ENCODE measurements around the gene DDAH1.

Gene DDAH1

DNA sequence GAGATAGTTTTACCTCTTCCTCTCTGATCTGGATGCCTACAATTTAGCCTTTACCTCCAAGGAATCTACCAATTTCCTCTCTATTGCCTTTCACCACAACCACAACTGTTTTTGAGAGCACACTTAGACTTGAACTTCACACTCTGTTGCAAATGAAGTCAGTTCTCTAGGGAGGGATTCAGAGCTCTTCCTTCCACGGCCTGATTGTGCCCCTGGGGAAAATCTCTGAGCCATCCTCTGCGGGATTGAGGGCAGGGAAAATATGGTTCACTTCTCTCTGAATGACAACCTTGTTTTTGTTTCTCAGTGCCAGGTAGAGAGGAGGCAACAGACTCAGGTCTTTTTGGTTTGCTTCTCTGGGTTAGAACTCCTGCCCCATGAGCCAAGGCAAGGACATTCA is 153.1 kb downstream of the DDAH1 start:
- Histone ChIP-seq H3K4me2 (ENCODE audit: low read length) (no peak overlapping the region), H4K5ac (ENCODE audit: low read length) (no peak overlapping the region), H4K8ac (ENCODE audit: low read depth, low read length) (no peak overlapping the region), H3K18ac (ENCODE audit: low read length) (peak overlapping the region; percentile 46), H3K4me3 (ENCODE audit: low read length) (no peak overlapping the region), H3K9ac (ENCODE audit: low read length) (no peak overlapping the region), H2BK5ac (ENCODE audit: low read length) (no peak overlapping the region), H3K36me3 (ENCODE audit: control insufficient read depth, insufficient read depth, low read length) (no peaks in the 10 kb centered on the region), H3K56ac (ENCODE audit: low read length) (no peak overlapping the region), H3K4me1 (ENCODE audit: control insufficient read depth, low read depth, low read length) (peaks cover 6% of the 10 kb centered on the region), H3K4ac (ENCODE audit: low read depth, low read length) (no peak overlapping the region), H3K79me2 (ENCODE audit: control insufficient read depth, insufficient read depth, low read length) (no peaks in the 10 kb centered on the region), H3K27ac (ENCODE audit: low read depth, low read length) (no peak overlapping the region), H3K27me3 (ENCODE audit: insufficient read depth, low read length, poor library complexity) (no peaks in the 10 kb centered on the region), H2BK120ac (ENCODE audit: low read depth, low read length) (no peak overlapping the region), H3K79me1 (ENCODE audit: low read length) (no peaks in the 10 kb centered on the region), H3K23ac (ENCODE audit: low read length) (no peak overlapping the region), H2BK15ac (replicated peaks; ENCODE audit: low read depth) (no peak overlapping the region), H2AK5ac (ENCODE audit: low read length) (no peak overlapping the region)
- no peak for DNase-seq
- no CpG with 5 or more reads among the region's 2 CpGs for WGBS (ENCODE audit: extremely low coverage, insufficient coverage, low lambda C conversion rate)

- H3K4me3 ChIP-seq (ENCODE audit: low read length) = no peak overlapping the region
Observed at GRCh38 chr1:85308833-85309350, 156.1 kb downstream of the DDAH1 start.

DNA sequence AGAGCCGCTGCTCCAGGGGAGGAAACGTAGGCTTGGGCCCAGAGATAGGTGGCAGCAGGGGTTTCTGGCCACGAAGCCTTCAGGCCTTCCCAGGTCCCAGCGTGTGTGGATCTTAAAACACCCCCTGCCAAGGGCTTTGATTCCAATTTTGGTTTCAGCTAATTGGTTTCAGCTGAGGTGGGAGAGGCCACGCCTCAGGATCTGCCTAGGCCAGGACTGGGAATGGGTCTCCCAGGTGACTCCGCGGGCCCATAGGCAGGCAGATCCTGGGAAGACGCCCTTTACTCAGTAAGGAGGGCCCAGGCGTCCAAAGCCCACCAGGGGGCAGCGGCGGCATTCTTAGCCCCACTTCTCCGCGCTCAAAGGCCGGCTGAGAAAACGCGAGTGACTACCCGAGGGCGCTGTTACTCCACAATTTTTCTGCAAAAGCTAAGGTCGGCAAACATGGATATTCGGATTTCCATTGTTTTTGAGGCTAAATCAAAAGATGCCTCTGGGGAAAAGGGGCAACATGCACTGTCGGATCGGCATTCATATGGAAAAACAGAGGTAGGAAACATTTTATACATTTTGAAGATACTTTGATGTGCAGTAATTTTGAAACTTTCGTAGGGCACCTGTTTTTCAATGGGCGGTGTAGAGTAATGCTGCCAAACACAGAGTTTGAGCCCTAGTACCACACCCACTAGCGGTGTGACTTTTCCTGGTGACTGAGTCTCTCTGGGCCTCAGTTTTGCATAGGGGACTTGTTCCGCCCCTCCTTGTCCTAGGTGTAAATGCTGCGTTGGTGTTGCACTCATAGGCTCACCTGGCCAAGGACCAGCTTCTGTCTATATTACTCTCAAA is 156.7 kb downstream of the DDAH1 start:
- H3K4me1 ChIP-seq (ENCODE audit: control insufficient read depth, low read depth, low read length) = peaks cover 6% of the 10 kb centered on the region
- H2BK15ac ChIP-seq (replicated peaks; ENCODE audit: low read depth) = no peak overlapping the region
- no peak overlapping the region for H2BK120ac ChIP-seq (ENCODE audit: low read depth, low read length)
- no peak overlapping the region for H3K18ac ChIP-seq (ENCODE audit: low read length)
- H2AK5ac ChIP-seq (ENCODE audit: low read length) = no peak overlapping the region
- peak overlapping the region; percentile 30 for H3K9ac ChIP-seq (ENCODE audit: low read length)
- H3K27me3 ChIP-seq (ENCODE audit: insufficient read depth, low read length, poor library complexity) = no peaks in the 10 kb centered on the region
- no peak overlapping the region for H3K4me2 ChIP-seq (ENCODE audit: low read length)
- peak overlapping the region; percentile 3 for H3K23ac ChIP-seq (ENCODE audit: low read length)
- peak overlapping the region; percentile 48 for H3K4ac ChIP-seq (ENCODE audit: low read depth, low read length)
- WGBS (ENCODE audit: extremely low coverage, insufficient coverage, low lambda C conversion rate) = no CpG with 5 or more reads among the region's 27 CpGs
- no peak overlapping the region for H4K8ac ChIP-seq (ENCODE audit: low read depth, low read length)
- no peaks in the 10 kb centered on the region for H3K36me3 ChIP-seq (ENCODE audit: control insufficient read depth, insufficient read depth, low read length)
- peak; percentile 95 for DNase-seq
- H2BK5ac ChIP-seq (ENCODE audit: low read length) = no peak overlapping the region
- no peak overlapping the region for H3K27ac ChIP-seq (ENCODE audit: low read depth, low read length)
- no peak overlapping the region for H4K5ac ChIP-seq (ENCODE audit: low read length)
- peak overlapping the region; percentile 65 for H3K56ac ChIP-seq (ENCODE audit: low read length)
- H3K4me3 ChIP-seq (ENCODE audit: low read length) = no peak overlapping the region
- no peaks in the 10 kb centered on the region for H3K79me1 ChIP-seq (ENCODE audit: low read length)
- H3K79me2 ChIP-seq (ENCODE audit: control insufficient read depth, insufficient read depth, low read length) = no peaks in the 10 kb centered on the region

More at GRCh38 chr1:85308833-85309350, 156.1 kb downstream of the DDAH1 start:
- Histone ChIP-seq H3K9ac (ENCODE audit: low read length) (no peak overlapping the region), H3K27me3 (ENCODE audit: insufficient read depth, low read length, poor library complexity) (no peaks in the 10 kb centered on the region), H3K23ac (ENCODE audit: low read length) (peak overlapping the region; percentile 3), H4K8ac (ENCODE audit: low read depth, low read length) (no peak overlapping the region), H2BK15ac (replicated peaks; ENCODE audit: low read depth) (no peak overlapping the region), H4K5ac (ENCODE audit: low read length) (no peak overlapping the region), H3K4me1 (ENCODE audit: control insufficient read depth, low read depth, low read length) (peaks cover 6% of the 10 kb centered on the region), H3K79me2 (ENCODE audit: control insufficient read depth, insufficient read depth, low read length) (no peaks in the 10 kb centered on the region), H3K27ac (ENCODE audit: low read depth, low read length) (no peak overlapping the region), H3K79me1 (ENCODE audit: low read length) (no peaks in the 10 kb centered on the region), H3K18ac (ENCODE audit: low read length) (no peak overlapping the region), H3K4ac (ENCODE audit: low read depth, low read length) (peak overlapping the region; percentile 48), H2AK5ac (ENCODE audit: low read length) (no peak overlapping the region), H3K36me3 (ENCODE audit: control insufficient read depth, insufficient read depth, low read length) (no peaks in the 10 kb centered on the region), H3K56ac (ENCODE audit: low read length) (no peak overlapping the region), H2BK5ac (ENCODE audit: low read length) (no peak overlapping the region), H2BK120ac (ENCODE audit: low read depth, low read length) (no peak overlapping the region), H3K4me2 (ENCODE audit: low read length) (no peak overlapping the region)
- no peak for DNase-seq
- no CpG with 5 or more reads among the region's 4 CpGs for WGBS (ENCODE audit: extremely low coverage, insufficient coverage, low lambda C conversion rate)

DNA sequence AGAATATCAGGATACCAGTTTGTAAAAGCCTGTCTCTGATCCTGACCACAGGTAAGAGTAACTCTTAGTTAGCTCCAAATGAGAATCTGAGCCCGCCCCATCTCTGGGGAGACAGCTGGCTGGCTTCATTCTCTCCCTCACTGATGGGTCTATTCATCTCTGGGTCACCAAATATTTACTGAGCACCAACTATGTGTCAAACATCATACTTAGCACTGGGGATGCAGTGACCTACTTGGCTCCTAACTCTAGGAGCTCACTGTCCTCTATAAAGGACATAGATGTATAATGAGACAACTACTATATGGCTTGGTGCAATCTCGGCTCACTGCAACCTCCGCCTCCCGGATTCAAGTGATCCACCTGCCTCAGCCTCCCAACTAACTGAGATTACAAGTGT is 158.7 kb downstream of the DDAH1 start:
- H3K23ac ChIP-seq (ENCODE audit: low read length) = no peak overlapping the region
- H3K4ac ChIP-seq (ENCODE audit: low read depth, low read length) = no peak overlapping the region
- WGBS (ENCODE audit: extremely low coverage, insufficient coverage, low lambda C conversion rate) = no CpG with 5 or more reads among the region's 4 CpGs
- no peak overlapping the region for H3K27ac ChIP-seq (ENCODE audit: low read depth, low read length)
- H2AK5ac ChIP-seq (ENCODE audit: low read length) = no peak overlapping the region
- H3K4me1 ChIP-seq (ENCODE audit: control insufficient read depth, low read depth, low read length) = peaks cover 3% of the 10 kb centered on the region
- no peak overlapping the region for H4K5ac ChIP-seq (ENCODE audit: low read length)
- no peaks in the 10 kb centered on the region for H3K36me3 ChIP-seq (ENCODE audit: control insufficient read depth, insufficient read depth, low read length)
- no peak overlapping the region for H2BK15ac ChIP-seq (replicated peaks; ENCODE audit: low read depth)
- no peak overlapping the region for H3K4me3 ChIP-seq (ENCODE audit: low read length)
- no peak overlapping the region for H3K4me2 ChIP-seq (ENCODE audit: low read length)
- H3K56ac ChIP-seq (ENCODE audit: low read length) = no peak overlapping the region
- no peaks in the 10 kb centered on the region for H3K79me1 ChIP-seq (ENCODE audit: low read length)
- no peak overlapping the region for H4K8ac ChIP-seq (ENCODE audit: low read depth, low read length)
- H3K79me2 ChIP-seq (ENCODE audit: control insufficient read depth, insufficient read depth, low read length) = no peaks in the 10 kb centered on the region
- H3K27me3 ChIP-seq (ENCODE audit: insufficient read depth, low read length, poor library complexity) = no peaks in the 10 kb centered on the region
- no peak overlapping the region for H3K9ac ChIP-seq (ENCODE audit: low read length)
- H2BK120ac ChIP-seq (ENCODE audit: low read depth, low read length) = no peak overlapping the region
- no peak overlapping the region for H2BK5ac ChIP-seq (ENCODE audit: low read length)
- H3K18ac ChIP-seq (ENCODE audit: low read length) = no peak overlapping the region
- no peak for DNase-seq

- H3K27ac ChIP-seq (ENCODE audit: low read depth, low read length) = no peak overlapping the region
- H3K4me3 ChIP-seq (ENCODE audit: low read length) = no peak overlapping the region
- H2BK120ac ChIP-seq (ENCODE audit: low read depth, low read length) = no peak overlapping the region
- H2BK15ac ChIP-seq (replicated peaks; ENCODE audit: low read depth) = no peak overlapping the region
- H3K79me2 ChIP-seq (ENCODE audit: control insufficient read depth, insufficient read depth, low read length) = no peaks in the 10 kb centered on the region
- H3K56ac ChIP-seq (ENCODE audit: low read length) = no peak overlapping the region
- H2AK5ac ChIP-seq (ENCODE audit: low read length) = no peak overlapping the region
- no peak overlapping the region for H3K23ac ChIP-seq (ENCODE audit: low read length)
- H3K27me3 ChIP-seq (ENCODE audit: insufficient read depth, low read length, poor library complexity) = no peaks in the 10 kb centered on the region
- H3K36me3 ChIP-seq (ENCODE audit: control insufficient read depth, insufficient read depth, low read length) = no peaks in the 10 kb centered on the region
- WGBS (ENCODE audit: extremely low coverage, insufficient coverage, low lambda C conversion rate) = no CpG with 5 or more reads among the region's 4 CpGs
- H4K8ac ChIP-seq (ENCODE audit: low read depth, low read length) = no peak overlapping the region
- peak; percentile 19 for DNase-seq
- H3K79me1 ChIP-seq (ENCODE audit: low read length) = no peaks in the 10 kb centered on the region
- H3K4ac ChIP-seq (ENCODE audit: low read depth, low read length) = no peak overlapping the region
- H4K5ac ChIP-seq (ENCODE audit: low read length) = no peak overlapping the region
- H3K9ac ChIP-seq (ENCODE audit: low read length) = no peak overlapping the region
- no peak overlapping the region for H3K18ac ChIP-seq (ENCODE audit: low read length)
- H3K4me1 ChIP-seq (ENCODE audit: control insufficient read depth, low read depth, low read length) = peaks cover 1% of the 10 kb centered on the region
- H3K4me2 ChIP-seq (ENCODE audit: low read length) = no peak overlapping the region
- H2BK5ac ChIP-seq (ENCODE audit: low read length) = no peak overlapping the region
Observed at GRCh38 chr1:85303440-85304162, 161.4 kb downstream of the DDAH1 start.

All from mesendoderm (in vitro differentiated cells).